IPS-20b (cell line): Measurements from ENCODE around the gene RGL1.

Experiments
- H3K27ac ChIP-seq: one replicate; pipeline ENCODE4 v1.5.1; 2013; ENCODE audit warnings: low read length
- H3K27me3 ChIP-seq: 2 replicates; pipeline ENCODE4 v1.6.1; 2013; ENCODE audit warnings: mild to moderate bottlenecking, low read length, inconsistent platforms; ENCODE audit not compliant: insufficient read depth
- H3K36me3 ChIP-seq: 2 replicates; pipeline ENCODE4 v1.6.1; 2013; ENCODE audit warnings: low read depth, mild to moderate bottlenecking, inconsistent platforms, low read length, moderate library complexity; ENCODE audit not compliant: insufficient read depth
- H3K4me1 ChIP-seq: 2 replicates; pipeline ENCODE4 v1.6.1; 2013; ENCODE audit warnings: mild to moderate bottlenecking, control low read depth, inconsistent platforms, low read length, moderate library complexity; ENCODE audit not compliant: insufficient read depth
- H3K4me3 ChIP-seq: 2 replicates; pipeline ENCODE4 v1.5.1; 2013; ENCODE audit warnings: mild to moderate bottlenecking, low read length, inconsistent platforms
- H3K9ac ChIP-seq: 2 replicates; pipeline ENCODE4 v1.6.1; 2013; ENCODE audit warnings: low read depth, mild to moderate bottlenecking, inconsistent platforms, low read length, moderate library complexity
- H3K9me3 ChIP-seq: 2 replicates; pipeline ENCODE4 v1.6.1; 2013; ENCODE audit warnings: mild to moderate bottlenecking, low read depth, low read length, inconsistent platforms; ENCODE audit not compliant: insufficient read depth

Gene RGL1

GRCh38 chr1:183812128-183812527 lies 7.2 kb downstream of the RGL1 start:
- no peak overlapping the region for H3K27ac ChIP-seq
- H3K4me3 ChIP-seq = no peak overlapping the region

GRCh38 chr1:183812686-183813569 lies 8.0 kb downstream of the RGL1 start:
- H3K27me3 ChIP-seq = no peaks in the 10 kb centered on the region
- no peaks in the 10 kb centered on the region for H3K36me3 ChIP-seq
- no peak overlapping the region for H3K9ac ChIP-seq
- no peak overlapping the region for H3K27ac ChIP-seq
- peaks cover 16% of the 10 kb centered on the region for H3K4me1 ChIP-seq
- H3K4me3 ChIP-seq = no peak overlapping the region
- no peaks in the 10 kb centered on the region for H3K9me3 ChIP-seq

More at GRCh38 chr1:183812128-183812527, 7.2 kb downstream of the RGL1 start:
- H3K36me3 ChIP-seq = no peaks in the 10 kb centered on the region
- peaks cover 16% of the 10 kb centered on the region for H3K4me1 ChIP-seq
- H3K9ac ChIP-seq = no peak overlapping the region
- H3K9me3 ChIP-seq = no peaks in the 10 kb centered on the region
- no peaks in the 10 kb centered on the region for H3K27me3 ChIP-seq

- H3K27ac ChIP-seq = no peak overlapping the region
- H3K9ac ChIP-seq = no peak overlapping the region
- no peaks in the 10 kb centered on the region for H3K27me3 ChIP-seq
- peaks cover 16% of the 10 kb centered on the region for H3K4me1 ChIP-seq
- H3K4me3 ChIP-seq = no peak overlapping the region
- no peaks in the 10 kb centered on the region for H3K9me3 ChIP-seq
- H3K36me3 ChIP-seq = no peaks in the 10 kb centered on the region
Observed at GRCh38 chr1:183814121-183814681, 9.3 kb downstream of the RGL1 start.

- H3K27me3 ChIP-seq = no peaks in the 10 kb centered on the region
- no peak overlapping the region for H3K27ac ChIP-seq
- no peaks in the 10 kb centered on the region for H3K9me3 ChIP-seq
- peaks cover 16% of the 10 kb centered on the region for H3K4me1 ChIP-seq
- no peaks in the 10 kb centered on the region for H3K36me3 ChIP-seq
- no peak overlapping the region for H3K9ac ChIP-seq
- H3K4me3 ChIP-seq = no peak overlapping the region
Observed at GRCh38 chr1:183816110-183816509, 11.2 kb downstream of the RGL1 start.

- Histone ChIP-seq H3K9ac (no peak overlapping the region), H3K4me1 (peaks cover 7% of the 10 kb centered on the region), H3K4me3 (no peak overlapping the region), H3K27ac (no peak overlapping the region), H3K9me3 (no peaks in the 10 kb centered on the region), H3K27me3 (no peaks in the 10 kb centered on the region), H3K36me3 (no peaks in the 10 kb centered on the region)
Observed at GRCh38 chr1:183817576-183818288, 12.8 kb downstream of the RGL1 start.

- Histone ChIP-seq H3K4me3 (no peak overlapping the region), H3K27ac (no peak overlapping the region), H3K4me1 (no peaks in the 10 kb centered on the region; the same call in 1 of the 2 replicates)
Observed at GRCh38 chr1:183819059-183819458, 14.1 kb downstream of the RGL1 start.

GRCh38 chr1:183821309-183821888 lies 16.5 kb downstream of the RGL1 start:
- H3K9ac ChIP-seq = no peak overlapping the region
- H3K36me3 ChIP-seq = no peaks in the 10 kb centered on the region
- H3K4me3 ChIP-seq = no peak overlapping the region
- H3K27ac ChIP-seq = no peak overlapping the region
- H3K27me3 ChIP-seq = no peaks in the 10 kb centered on the region
- H3K4me1 ChIP-seq = no peaks in the 10 kb centered on the region; the same call in 1 of the 2 replicates
- no peaks in the 10 kb centered on the region for H3K9me3 ChIP-seq

More at GRCh38 chr1:183819059-183819458, 14.1 kb downstream of the RGL1 start:
- Histone ChIP-seq H3K36me3 (no peaks in the 10 kb centered on the region), H3K27me3 (no peaks in the 10 kb centered on the region), H3K9me3 (no peaks in the 10 kb centered on the region), H3K9ac (no peak overlapping the region)

GRCh38 chr1:183821889-183822611 lies 17.1 kb downstream of the RGL1 start:
- Histone ChIP-seq H3K4me3 (no peak overlapping the region), H3K36me3 (no peaks in the 10 kb centered on the region), H3K9me3 (no peaks in the 10 kb centered on the region), H3K9ac (no peak overlapping the region), H3K27ac (no peak overlapping the region), H3K27me3 (no peaks in the 10 kb centered on the region), H3K4me1 (no peaks in the 10 kb centered on the region; the same call in 1 of the 2 replicates)

GRCh38 chr1:183824291-183824690 lies 19.4 kb downstream of the RGL1 start:
- Histone ChIP-seq H3K27ac (no peak overlapping the region), H3K36me3 (no peaks in the 10 kb centered on the region), H3K9me3 (no peaks in the 10 kb centered on the region), H3K4me1 (no peaks in the 10 kb centered on the region), H3K9ac (no peak overlapping the region), H3K27me3 (no peaks in the 10 kb centered on the region), H3K4me3 (no peak overlapping the region)

- no peaks in the 10 kb centered on the region for H3K27me3 ChIP-seq
- no peaks in the 10 kb centered on the region for H3K9me3 ChIP-seq
- no peaks in the 10 kb centered on the region for H3K36me3 ChIP-seq
- H3K27ac ChIP-seq = no peak overlapping the region
- no peak overlapping the region for H3K9ac ChIP-seq
- no peak overlapping the region for H3K4me3 ChIP-seq
- H3K4me1 ChIP-seq = peaks cover 6% of the 10 kb centered on the region; the same call in 1 of the 2 replicates
Observed at GRCh38 chr1:183827801-183828200, 22.9 kb downstream of the RGL1 start.

GRCh38 chr1:183830389-183830788 lies 25.5 kb downstream of the RGL1 start:
- no peak overlapping the region for H3K4me3 ChIP-seq
- no peak overlapping the region for H3K27ac ChIP-seq
- no peaks in the 10 kb centered on the region for H3K27me3 ChIP-seq
- peaks cover 6% of the 10 kb centered on the region; the same call in 1 of the 2 replicates for H3K4me1 ChIP-seq
- no peaks in the 10 kb centered on the region for H3K36me3 ChIP-seq
- no peaks in the 10 kb centered on the region for H3K9me3 ChIP-seq
- H3K9ac ChIP-seq = no peak overlapping the region
